Memory B cell (primary cell): ENCODE data around the gene TBC1D1.

Experiments used
- ATAC-seq: fragments of 150-1000 bp; cut with Tn5 transposase; 2 replicates; pipeline ENCODE4 v1.10.0; 2021; ENCODE audit warnings: low read depth, mild to moderate bottlenecking, moderate library complexity
- DNase-seq, 2 donors: peaks; one replicate each; pipeline ENCODE4 v3.0.0; 2022; ENCODE audit warnings: low spot score in 2 of 2
- H3K27ac Mint-ChIP-seq: one replicate; pipeline ENCODE4 v1.8.0; 2022; ENCODE audit warnings: mild to moderate bottlenecking, moderate library complexity, mixed read lengths
- H3K27me3 Mint-ChIP-seq: one replicate; pipeline ENCODE4 v1.8.0; 2022; ENCODE audit warnings: mixed read lengths
- H3K36me3 Mint-ChIP-seq: one replicate; pipeline ENCODE4 v1.8.0; 2022; ENCODE audit warnings: mild to moderate bottlenecking, mixed read lengths
- H3K4me1 Mint-ChIP-seq: one replicate; pipeline ENCODE4 v1.8.0; 2022; ENCODE audit warnings: mixed read lengths
- H3K4me3 Mint-ChIP-seq: one replicate; pipeline ENCODE4 v1.8.0; 2022; ENCODE audit warnings: mild to moderate bottlenecking, moderate library complexity, mixed read lengths
- H3K9me3 Mint-ChIP-seq: one replicate; pipeline ENCODE4 v1.8.0; 2022; ENCODE audit warnings: mixed read lengths

Gene TBC1D1

GRCh38 chr4:38049545-38050170 is 158.8 kb downstream of the TBC1D1 start:
- no peak for DNase-seq
- peaks cover 34% of the 10 kb centered on the region for H3K36me3 Mint-ChIP-seq
- H3K4me1 Mint-ChIP-seq: no peaks in the 10 kb centered on the region
- no peaks in the 10 kb centered on the region for H3K9me3 Mint-ChIP-seq
- no peak overlapping the region for H3K4me3 Mint-ChIP-seq
- H3K27me3 Mint-ChIP-seq: no peaks in the 10 kb centered on the region
- ATAC-seq: no peak
- H3K27ac Mint-ChIP-seq: no peak overlapping the region

- no peaks in the 10 kb centered on the region for H3K4me1 Mint-ChIP-seq
- H3K36me3 Mint-ChIP-seq: peaks cover 31% of the 10 kb centered on the region
- H3K27me3 Mint-ChIP-seq: no peaks in the 10 kb centered on the region
- DNase-seq (no peak), ATAC-seq (no peak)
- H3K4me3 Mint-ChIP-seq: no peak overlapping the region
- peak overlapping the region; percentile 26 for H3K27ac Mint-ChIP-seq
- H3K9me3 Mint-ChIP-seq: no peaks in the 10 kb centered on the region
Observed at GRCh38 chr4:38050560-38051350, 159.9 kb downstream of the TBC1D1 start.

GRCh38 chr4:38055566-38055965 is 164.7 kb downstream of the TBC1D1 start:
- Mint-ChIP-seq H3K36me3 (peaks cover 48% of the 10 kb centered on the region), H3K27me3 (no peaks in the 10 kb centered on the region), H3K27ac (no peak overlapping the region), H3K9me3 (no peaks in the 10 kb centered on the region), H3K4me3 (no peak overlapping the region), H3K4me1 (no peaks in the 10 kb centered on the region)
- DNase-seq (no peak), ATAC-seq (no peak)

- no peaks in the 10 kb centered on the region for H3K9me3 Mint-ChIP-seq
- peaks cover 50% of the 10 kb centered on the region for H3K36me3 Mint-ChIP-seq
- DNase-seq (no peak), ATAC-seq (no peak)
- no peak overlapping the region for H3K27ac Mint-ChIP-seq
- H3K4me3 Mint-ChIP-seq: no peak overlapping the region
- no peaks in the 10 kb centered on the region for H3K27me3 Mint-ChIP-seq
- H3K4me1 Mint-ChIP-seq: no peaks in the 10 kb centered on the region
Observed at GRCh38 chr4:38056011-38056685, 165.3 kb downstream of the TBC1D1 start.

- DNase-seq (no peak), ATAC-seq (no peak)
- Mint-ChIP-seq H3K27me3 (no peaks in the 10 kb centered on the region), H3K9me3 (no peaks in the 10 kb centered on the region), H3K36me3 (peaks cover 43% of the 10 kb centered on the region), H3K27ac (peak overlapping the region; percentile 71), H3K4me3 (no peak overlapping the region), H3K4me1 (peaks cover 7% of the 10 kb centered on the region)
Observed at GRCh38 chr4:38058151-38058550, 167.3 kb downstream of the TBC1D1 start.

- Mint-ChIP-seq H3K9me3 (no peaks in the 10 kb centered on the region), H3K36me3 (peaks cover 38% of the 10 kb centered on the region), H3K27me3 (no peaks in the 10 kb centered on the region), H3K27ac (peak overlapping the region; percentile 66), H3K4me1 (peaks cover 7% of the 10 kb centered on the region), H3K4me3 (no peak overlapping the region)
- ATAC-seq (no peak), DNase-seq (no peak)
Observed at GRCh38 chr4:38060829-38061431, 170.0 kb downstream of the TBC1D1 start.

- DNase-seq: peak; percentile 16 to 41
- H3K27ac Mint-ChIP-seq: no peak overlapping the region
- peaks cover 7% of the 10 kb centered on the region for H3K4me1 Mint-ChIP-seq
- H3K36me3 Mint-ChIP-seq: peaks cover 33% of the 10 kb centered on the region
- H3K9me3 Mint-ChIP-seq: no peaks in the 10 kb centered on the region
- no peaks in the 10 kb centered on the region for H3K27me3 Mint-ChIP-seq
- peak overlapping the region; percentile 75 for H3K4me3 Mint-ChIP-seq
- ATAC-seq: peak; percentile 69
Observed at GRCh38 chr4:38062088-38062775, 171.3 kb downstream of the TBC1D1 start.

- no peaks in the 10 kb centered on the region for H3K9me3 Mint-ChIP-seq
- DNase-seq (no peak), ATAC-seq (no peak)
- no peak overlapping the region for H3K27ac Mint-ChIP-seq
- H3K27me3 Mint-ChIP-seq: no peaks in the 10 kb centered on the region
- H3K4me1 Mint-ChIP-seq: peaks cover 7% of the 10 kb centered on the region
- H3K36me3 Mint-ChIP-seq: peaks cover 32% of the 10 kb centered on the region
- no peak overlapping the region for H3K4me3 Mint-ChIP-seq
Observed at GRCh38 chr4:38062776-38063097, 171.9 kb downstream of the TBC1D1 start.

- Mint-ChIP-seq H3K4me1 (peaks cover 12% of the 10 kb centered on the region), H3K9me3 (no peaks in the 10 kb centered on the region), H3K27me3 (no peaks in the 10 kb centered on the region), H3K36me3 (peaks cover 25% of the 10 kb centered on the region), H3K4me3 (no peak overlapping the region), H3K27ac (no peak overlapping the region)
- ATAC-seq: no peak
- no peak for DNase-seq
Observed at GRCh38 chr4:38065176-38065575, 174.3 kb downstream of the TBC1D1 start.

GRCh38 chr4:38065900-38066299 is 175.0 kb downstream of the TBC1D1 start:
- Mint-ChIP-seq H3K9me3 (no peaks in the 10 kb centered on the region), H3K36me3 (peaks cover 18% of the 10 kb centered on the region), H3K27me3 (no peaks in the 10 kb centered on the region), H3K27ac (no peak overlapping the region), H3K4me3 (no peak overlapping the region), H3K4me1 (peaks cover 12% of the 10 kb centered on the region)
- ATAC-seq (no peak), DNase-seq (no peak)

GRCh38 chr4:38067499-38067898 is 176.6 kb downstream of the TBC1D1 start:
- ATAC-seq (peak; percentile 37), DNase-seq (no peak)
- Mint-ChIP-seq H3K4me3 (no peak overlapping the region), H3K36me3 (peaks cover 23% of the 10 kb centered on the region), H3K9me3 (no peaks in the 10 kb centered on the region), H3K27me3 (no peaks in the 10 kb centered on the region), H3K27ac (peak overlapping the region; percentile 14), H3K4me1 (peaks cover 14% of the 10 kb centered on the region)

GRCh38 chr4:38068107-38068506 is 177.2 kb downstream of the TBC1D1 start:
- Mint-ChIP-seq H3K9me3 (no peaks in the 10 kb centered on the region), H3K4me3 (no peak overlapping the region), H3K36me3 (peaks cover 28% of the 10 kb centered on the region), H3K4me1 (peaks cover 11% of the 10 kb centered on the region), H3K27me3 (no peaks in the 10 kb centered on the region), H3K27ac (no peak overlapping the region)
- ATAC-seq (no peak), DNase-seq (no peak)

- peaks cover 27% of the 10 kb centered on the region for H3K36me3 Mint-ChIP-seq
- ATAC-seq (no peak), DNase-seq (no peak)
- no peaks in the 10 kb centered on the region for H3K9me3 Mint-ChIP-seq
- no peaks in the 10 kb centered on the region for H3K27me3 Mint-ChIP-seq
- no peak overlapping the region for H3K27ac Mint-ChIP-seq
- H3K4me3 Mint-ChIP-seq: no peak overlapping the region
- peaks cover 11% of the 10 kb centered on the region for H3K4me1 Mint-ChIP-seq
Observed at GRCh38 chr4:38069271-38069760, 178.4 kb downstream of the TBC1D1 start.
